Chondrocyte (in vitro differentiated cells): Measurements from ENCODE around the gene MRPL33. TPM values are rescaled to one million over a fixed set of nuclear protein-coding genes. Genes with fewer than 3 reads are reported as not detected.
"Not testable (repeated sequence)": the region's sequence is repeated elsewhere in the genome, so short reads cannot be mapped to it uniquely, and the experiment has no call there.

Experiments
- DNase-seq: peaks from one replicate; pipeline ENCODE4 v3.0.0; 2021; ENCODE audit warnings: mixed read lengths, low spot score
- H3K27ac Mint-ChIP-seq: one replicate; pipeline ENCODE4 v1.8.0; 2021; ENCODE audit warnings: mild to moderate bottlenecking, moderate library complexity, mixed read lengths; ENCODE audit not compliant: unreplicated experiment
- H3K27me3 Mint-ChIP-seq: 2 replicates; pipeline ENCODE4 v1.8.0; 2021; ENCODE audit warnings: low read depth, mixed read lengths
- H3K36me3 Mint-ChIP-seq: 2 replicates; pipeline ENCODE4 v1.8.0; 2021; ENCODE audit warnings: low read depth, mixed read lengths
- H3K4me1 Mint-ChIP-seq: 2 replicates; pipeline ENCODE4 v1.8.0; 2021; ENCODE audit warnings: low read depth, mild to moderate bottlenecking, mixed read lengths
- H3K4me3 Mint-ChIP-seq: one replicate; pipeline ENCODE4 v1.8.0; 2021; ENCODE audit warnings: mild to moderate bottlenecking, moderate library complexity, mixed read lengths; ENCODE audit not compliant: unreplicated experiment
- H3K9me3 Mint-ChIP-seq: 2 replicates; pipeline ENCODE4 v1.8.0; 2021; ENCODE audit warnings: low read depth, mixed read lengths
- total RNA-seq: library from RNA; stranded (reverse); gene quantifications from 3 replicates; pipeline ENCODE4 v1.2.1, GENCODE V29; 2021
- TF ChIP-seq, protein P1 (sequence below): fragments of 200-600 bp; sonication (generic); IDR thresholded peaks from 2 replicates; pipeline ENCODE4 v1.5.0; 2021; ENCODE audit warnings: antibody characterized with exemption, mild to moderate bottlenecking, moderate library complexity

Gene MRPL33
- total RNA-seq, 1 donor from 2014 or later, result 59.9 TPM

DNA sequence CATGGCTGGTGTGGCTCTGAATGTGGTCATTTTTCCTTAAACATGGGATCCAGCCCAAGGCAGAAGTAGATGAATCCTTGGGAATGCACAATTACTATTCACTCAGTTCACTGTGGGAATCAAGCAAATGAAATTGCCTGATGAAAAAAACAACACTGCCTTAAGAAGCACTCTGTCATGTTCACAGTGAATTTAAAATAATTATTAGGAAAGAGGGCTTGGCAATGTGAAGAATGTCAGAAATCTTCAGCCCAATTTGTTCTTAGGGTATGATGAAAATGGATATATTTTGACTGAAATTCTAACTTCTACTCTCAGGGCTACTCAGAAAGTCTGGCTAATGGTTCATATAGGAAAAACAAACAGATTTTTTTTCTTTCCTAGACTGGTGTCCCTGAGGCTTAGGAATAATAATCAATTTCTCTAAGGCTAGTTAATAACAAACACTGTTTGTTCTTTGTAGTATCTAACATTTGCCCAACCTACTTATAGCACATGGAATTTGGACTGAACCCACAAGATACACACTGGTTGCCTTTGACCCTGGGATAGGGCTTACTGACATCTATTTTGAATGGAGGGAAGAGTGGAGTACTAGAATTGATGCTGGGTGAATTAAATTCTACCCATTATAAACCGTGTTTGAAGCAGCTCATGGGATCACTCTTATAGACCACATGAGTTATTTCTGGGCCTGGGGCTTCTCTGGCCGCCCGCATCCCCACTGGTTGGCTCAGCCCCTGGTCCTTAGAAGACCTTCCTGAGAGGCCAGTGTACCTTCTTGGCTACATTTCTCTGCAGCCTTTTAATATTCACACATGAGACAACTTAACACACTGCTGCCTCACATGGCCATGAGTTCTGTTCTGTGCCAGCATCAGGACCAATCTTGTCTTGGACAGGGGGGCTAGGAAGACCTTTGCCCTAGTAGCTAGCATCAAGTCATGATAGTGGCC, 8.3 kb upstream of the MRPL33 start:
- TF ChIP-seq, protein P1, sequence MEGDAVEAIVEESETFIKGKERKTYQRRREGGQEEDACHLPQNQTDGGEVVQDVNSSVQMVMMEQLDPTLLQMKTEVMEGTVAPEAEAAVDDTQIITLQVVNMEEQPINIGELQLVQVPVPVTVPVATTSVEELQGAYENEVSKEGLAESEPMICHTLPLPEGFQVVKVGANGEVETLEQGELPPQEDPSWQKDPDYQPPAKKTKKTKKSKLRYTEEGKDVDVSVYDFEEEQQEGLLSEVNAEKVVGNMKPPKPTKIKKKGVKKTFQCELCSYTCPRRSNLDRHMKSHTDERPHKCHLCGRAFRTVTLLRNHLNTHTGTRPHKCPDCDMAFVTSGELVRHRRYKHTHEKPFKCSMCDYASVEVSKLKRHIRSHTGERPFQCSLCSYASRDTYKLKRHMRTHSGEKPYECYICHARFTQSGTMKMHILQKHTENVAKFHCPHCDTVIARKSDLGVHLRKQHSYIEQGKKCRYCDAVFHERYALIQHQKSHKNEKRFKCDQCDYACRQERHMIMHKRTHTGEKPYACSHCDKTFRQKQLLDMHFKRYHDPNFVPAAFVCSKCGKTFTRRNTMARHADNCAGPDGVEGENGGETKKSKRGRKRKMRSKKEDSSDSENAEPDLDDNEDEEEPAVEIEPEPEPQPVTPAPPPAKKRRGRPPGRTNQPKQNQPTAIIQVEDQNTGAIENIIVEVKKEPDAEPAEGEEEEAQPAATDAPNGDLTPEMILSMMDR, result no peak
- H3K4me3 Mint-ChIP-seq, result no peak overlapping the region
- DNase-seq, result no peak
- peaks cover 36% of the 10 kb centered on the region for H3K4me1 Mint-ChIP-seq
- H3K9me3 Mint-ChIP-seq, result no peaks in the 10 kb centered on the region
- no peaks in the 10 kb centered on the region for H3K27me3 Mint-ChIP-seq
- peak overlapping the region; percentile 99 for H3K27ac Mint-ChIP-seq
- H3K36me3 Mint-ChIP-seq, result no peaks in the 10 kb centered on the region

GRCh38 chr2:27763907-27764267, 7.6 kb upstream of the MRPL33 start:
- TF ChIP-seq, protein P1, result no peak
- Mint-ChIP-seq H3K27me3 (no peaks in the 10 kb centered on the region), H3K4me1 (peaks cover 36% of the 10 kb centered on the region), H3K27ac (peak overlapping the region; percentile 99), H3K4me3 (no peak overlapping the region), H3K36me3 (no peaks in the 10 kb centered on the region), H3K9me3 (no peaks in the 10 kb centered on the region)
- DNase-seq, result no peak

GRCh38 chr2:27764526-27764925, 7.0 kb upstream of the MRPL33 start:
- Mint-ChIP-seq H3K4me1 (peaks cover 36% of the 10 kb centered on the region), H3K27ac (peak overlapping the region; percentile 5)
- not testable (repeated sequence) for DNase-seq, H3K36me3 Mint-ChIP-seq, H3K4me3 Mint-ChIP-seq, H3K9me3 Mint-ChIP-seq, H3K27me3 Mint-ChIP-seq

- H3K36me3 Mint-ChIP-seq, result no peaks in the 10 kb centered on the region
- DNase-seq, result no peak
- H3K9me3 Mint-ChIP-seq, result no peaks in the 10 kb centered on the region
- no peak overlapping the region for H3K27ac Mint-ChIP-seq
- no peaks in the 10 kb centered on the region for H3K27me3 Mint-ChIP-seq
- no peak overlapping the region for H3K4me3 Mint-ChIP-seq
- TF ChIP-seq, protein P1, result no peak
- H3K4me1 Mint-ChIP-seq, result peaks cover 34% of the 10 kb centered on the region
Measured at GRCh38 chr2:27765621-27766286, 5.8 kb upstream of the MRPL33 start.

GRCh38 chr2:27766287-27766661, 5.2 kb upstream of the MRPL33 start:
- Mint-ChIP-seq H3K4me3 (no peak overlapping the region), H3K36me3 (no peaks in the 10 kb centered on the region), H3K27me3 (no peaks in the 10 kb centered on the region), H3K4me1 (peaks cover 34% of the 10 kb centered on the region), H3K27ac (no peak overlapping the region), H3K9me3 (no peaks in the 10 kb centered on the region)
- TF ChIP-seq, protein P1, result no peak
- no peak for DNase-seq
